GM23338 (cell line): ENCODE data around the gene ILKAP. TPM values are rescaled to one million over a fixed set of nuclear protein-coding genes. Genes with fewer than 3 reads are reported as not detected.

Experiments used
- ATAC-seq: fragments of 200-7000 bp; cut with Tn5 transposase; 3 replicates; pipeline ENCODE4 v1.9.1; 2020
- DNase-seq: peaks from one replicate; pipeline ENCODE4 v3.0.0-alpha.2; 2015; ENCODE audit warnings: low spot score
- H2AFZ ChIP-seq: fragments of 200-600 bp; sonication (generic); 2 replicates; pipeline ENCODE4 v1.8.0; 2016; ENCODE audit warnings: antibody characterized with exemption, mild to moderate bottlenecking, moderate library complexity
- H3F3A ChIP-seq: fragments of 200-600 bp; sonication (generic); replicated peaks from 2 replicates; pipeline ENCODE4 v1.8.0; 2017; ENCODE audit warnings: antibody characterized with exemption, mixed run types, low read depth
- H3K27ac ChIP-seq: fragments of 200-600 bp; sonication (generic); 2 replicates; pipeline ENCODE4 v1.6.1; 2016; ENCODE audit warnings: low read depth
- H3K27me3 ChIP-seq: fragments of 200-600 bp; sonication (generic); 2 replicates; pipeline ENCODE4 v1.8.0; 2016; ENCODE audit warnings: mild to moderate bottlenecking, mixed run types, moderate library complexity; ENCODE audit not compliant: insufficient read depth
- H3K36me3 ChIP-seq: fragments of 200-600 bp; sonication (generic); 2 replicates; pipeline ENCODE4 v1.8.0; 2016; ENCODE audit warnings: mild to moderate bottlenecking; ENCODE audit not compliant: insufficient read depth
- H3K4me1 ChIP-seq: fragments of 200-600 bp; sonication (generic); 2 replicates; pipeline ENCODE4 v1.8.0; 2016; ENCODE audit warnings: mild to moderate bottlenecking, moderate library complexity; ENCODE audit not compliant: insufficient read depth
- H3K4me2 ChIP-seq: fragments of 200-600 bp; sonication (generic); 2 replicates; pipeline ENCODE4 v1.7.1; 2017; ENCODE audit warnings: mixed run types
- H3K4me3 ChIP-seq: fragments of 200-600 bp; sonication (generic); 2 replicates; pipeline ENCODE4 v1.6.1; 2016; ENCODE audit warnings: mixed run types
- H3K79me2 ChIP-seq: fragments of 200-600 bp; sonication (generic); replicated peaks from 2 replicates; pipeline ENCODE4 v1.8.0; 2017; ENCODE audit warnings: mild to moderate bottlenecking; ENCODE audit not compliant: insufficient read depth
- H3K9me2 ChIP-seq: fragments of 200-600 bp; sonication (generic); 2 replicates; pipeline ENCODE4 v1.8.0; 2017; ENCODE audit not compliant: insufficient read depth
- H4K20me1 ChIP-seq: fragments of 200-600 bp; sonication (generic); replicated peaks from 2 replicates; pipeline ENCODE4 v1.8.0; 2017; ENCODE audit warnings: mild to moderate bottlenecking; ENCODE audit not compliant: insufficient read depth
- H3K27ac Mint-ChIP-seq: 2 replicates; pipeline ENCODE4 v1.8.0; 2020; ENCODE audit warnings: inconsistent platforms, mild to moderate bottlenecking, moderate library complexity, mixed read lengths
- H3K27me3 Mint-ChIP-seq: 3 replicates; pipeline ENCODE4 v1.8.0; 2022; ENCODE audit warnings: low read depth, mild to moderate bottlenecking, moderate library complexity, mixed read lengths, inconsistent platforms; ENCODE audit not compliant: insufficient read depth, poor library complexity
- H3K36me3 Mint-ChIP-seq: 3 replicates; pipeline ENCODE4 v1.8.0; 2021; ENCODE audit warnings: low read depth, mild to moderate bottlenecking, inconsistent platforms, moderate library complexity, mixed read lengths
- H3K4me1 Mint-ChIP-seq: 3 replicates; pipeline ENCODE4 v1.8.0; 2020; ENCODE audit warnings: mild to moderate bottlenecking, inconsistent platforms, mixed read lengths
- H3K4me3 Mint-ChIP-seq: 3 replicates; pipeline ENCODE4 v1.8.0; 2021; ENCODE audit warnings: moderate library complexity, mild to moderate bottlenecking, inconsistent platforms, mixed read lengths
- H3K9me3 Mint-ChIP-seq: 3 replicates; pipeline ENCODE4 v1.8.0; 2020; ENCODE audit warnings: moderate library complexity, mild to moderate bottlenecking, inconsistent platforms, mixed read lengths
- CREB1 ChIP-seq: fragments of 250-450 bp; sonication (Bioruptor Pico); IDR thresholded peaks from 2 replicates; pipeline ENCODE4 v1.5.0; 2020; ENCODE audit warnings: low read depth, mild to moderate bottlenecking, moderate library complexity
- ETS1 ChIP-seq: IDR thresholded peaks from 2 replicates; pipeline ENCODE4 v1.6.1; 2016; ENCODE audit warnings: antibody characterized with exemption
- JUNB ChIP-seq: IDR thresholded peaks from one replicate; pipeline ENCODE4 v1.6.1; 2016; ENCODE audit warnings: antibody characterized with exemption; ENCODE audit not compliant: unreplicated experiment
- ZNF114 ChIP-seq: fragments of 250-450 bp; sonication (Bioruptor Pico); IDR thresholded peaks from 2 replicates; pipeline ENCODE4 v1.5.0; 2020; ENCODE audit warnings: mild to moderate bottlenecking, moderate library complexity
- ZNF331 ChIP-seq: fragments of 250-450 bp; sonication (Bioruptor Pico); IDR thresholded peaks from 2 replicates; pipeline ENCODE4 v1.5.0; 2020; ENCODE audit warnings: low read depth, mild to moderate bottlenecking, moderate library complexity
- ZNF462 ChIP-seq: fragments of 250-450 bp; sonication (Bioruptor Pico); IDR thresholded peaks from 2 replicates; pipeline ENCODE4 v1.5.0; 2020; ENCODE audit warnings: mild to moderate bottlenecking, moderate library complexity
- polyA plus RNA-seq: library from polyadenylated mRNA; unstranded; fragments of >200 nt; fragmentation: Nextera tagmentation; extraction: Ambion mirVana; gene quantifications from 2 replicates; pipeline ENCODE4 v1.2.1, GENCODE V29; 2016
- total RNA-seq: library from RNA; depleted of rRNA; stranded (reverse); fragments of >200 nt; shearing (Covaris generic); gene quantifications from 2 replicates; pipeline ENCODE4 v1.2.3, GENCODE V29; 2014

ILKAP gene
- total and polyA plus RNA-seq, 2 experiments from 2014 or later, result 17.0 to 35.9 TPM

- no peak for TF ChIP-seq ZNF462
- TF ChIP-seq ZNF114 (CRISPR knock-in tag), result no peak
- TF ChIP-seq ZNF331 (CRISPR knock-in tag), result no peak
- no peak for TF ChIP-seq CREB1 (CRISPR knock-in tag)
Observed at GRCh38 chr2:238227587-238228032, 24.1 kb upstream of the ILKAP start (continued).

- no peaks in the 10 kb centered on the region for H3K36me3 ChIP-seq
- H2AFZ ChIP-seq, result no peak overlapping the region
- ATAC-seq, result no peak
- Mint-ChIP-seq H3K4me3 (no peak overlapping the region), H3K27ac (no peak overlapping the region), H3K9me3 (peaks cover 3% of the 10 kb centered on the region; the same call in 2 of the 3 replicates), H3K27me3 (peaks cover 28% of the 10 kb centered on the region), H3K36me3 (no peaks in the 10 kb centered on the region; the same call in 2 of the 3 replicates), H3K4me1 (peaks cover 13% of the 10 kb centered on the region)
- no peak overlapping the region for H3K4me2 ChIP-seq
- H3F3A ChIP-seq, result no peaks in the 10 kb centered on the region
- no peaks in the 10 kb centered on the region for H4K20me1 ChIP-seq
- peaks cover 28% of the 10 kb centered on the region for H3K27me3 ChIP-seq
- no peak overlapping the region for H3K27ac ChIP-seq
- H3K4me1 ChIP-seq, result peaks cover 4% of the 10 kb centered on the region; the same call in 1 of the 2 replicates
- no peak for DNase-seq
- no peak overlapping the region for H3K4me3 ChIP-seq
- no peaks in the 10 kb centered on the region for H3K9me2 ChIP-seq
- no peaks in the 10 kb centered on the region for H3K79me2 ChIP-seq
- TF ChIP-seq CREB1 (CRISPR knock-in tag) (no peak), ETS1 (no peak), ZNF331 (CRISPR knock-in tag) (no peak), ZNF462 (no peak), JUNB (no peak)
Observed at GRCh38 chr2:238226698-238227586, 23.4 kb upstream of the ILKAP start.
